GM18508 (cell line): ENCODE measurements around the gene GOLIM4.
"Not testable (repeated sequence)": the region's sequence is repeated elsewhere in the genome, so short reads cannot be mapped to it uniquely, and the experiment has no call there.

Experiments
- ATAC-seq: cut with Tn5 transposase; IDR thresholded peaks from one replicate; pipeline ENCODE4 v1.9.1; 2021; ENCODE audit warnings: moderate number of reproducible peaks; ENCODE audit not compliant: insufficient read depth, unreplicated experiment

The GOLIM4 gene

DNA sequence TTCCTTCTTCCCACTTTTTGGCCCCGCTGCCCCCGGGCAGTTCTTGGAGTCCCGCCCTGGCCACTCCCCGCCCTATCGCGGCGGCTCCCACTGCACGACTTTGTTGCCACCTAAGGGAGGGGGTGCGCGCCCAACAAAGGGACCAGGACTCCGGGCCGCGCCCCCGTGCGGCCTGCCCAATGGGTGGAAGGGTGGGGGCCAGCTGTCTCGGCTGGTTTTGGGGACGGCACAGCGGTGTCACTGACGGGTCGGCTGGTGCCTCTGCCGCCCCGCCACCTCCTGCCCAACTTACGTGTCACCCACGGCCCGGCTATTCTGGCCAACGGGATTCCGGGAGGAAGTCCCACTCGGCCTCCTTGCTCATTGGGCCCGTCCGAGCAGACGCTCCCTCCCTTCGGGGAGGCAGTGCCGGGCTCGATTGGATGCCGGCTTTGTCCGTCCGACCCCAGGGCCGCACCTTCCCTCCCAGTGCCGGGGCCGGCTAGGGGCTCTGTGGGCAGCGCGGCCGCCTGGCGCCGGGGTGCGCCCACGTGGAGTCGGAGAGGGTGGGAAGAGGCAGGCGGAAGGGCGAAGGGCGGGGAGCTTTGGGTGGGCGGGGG is at the start of gene GOLIM4:
TSS of gene GOLIM4 (minus strand) at position 314 of the 599 bp plus-strand sequence. CDS start 639 bp downstream, outside the sequence.
- peak; percentile 77 for ATAC-seq

GRCh38 chr3:168141405-168141998 is 45.8 kb upstream of the GOLIM4 start:
- ATAC-seq = peak; percentile 50

- no peak for ATAC-seq
These were observed 44.2 kb upstream of the GOLIM4 start for GRCh38 chr3:168139947-168140346.

DNA sequence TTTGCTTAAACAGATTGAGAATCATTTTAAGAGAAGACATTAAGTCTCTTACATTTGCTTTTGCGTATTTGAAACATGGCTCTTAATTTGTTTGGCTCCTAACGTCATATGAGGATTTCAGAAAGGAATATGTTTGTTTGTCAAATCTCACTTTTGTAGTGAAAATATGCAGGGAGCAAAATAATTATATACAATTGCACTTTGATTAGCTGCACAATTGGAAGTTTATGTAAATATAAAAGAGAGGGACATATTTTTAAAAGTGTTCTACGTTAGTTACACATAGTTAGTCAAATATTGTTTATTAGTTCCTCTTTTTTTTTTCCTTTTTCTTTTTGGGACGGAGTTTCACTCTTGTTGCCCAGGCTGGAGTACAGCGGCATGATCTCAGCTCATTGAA is 42.7 kb upstream of the GOLIM4 start:
- ATAC-seq = no peak

DNA sequence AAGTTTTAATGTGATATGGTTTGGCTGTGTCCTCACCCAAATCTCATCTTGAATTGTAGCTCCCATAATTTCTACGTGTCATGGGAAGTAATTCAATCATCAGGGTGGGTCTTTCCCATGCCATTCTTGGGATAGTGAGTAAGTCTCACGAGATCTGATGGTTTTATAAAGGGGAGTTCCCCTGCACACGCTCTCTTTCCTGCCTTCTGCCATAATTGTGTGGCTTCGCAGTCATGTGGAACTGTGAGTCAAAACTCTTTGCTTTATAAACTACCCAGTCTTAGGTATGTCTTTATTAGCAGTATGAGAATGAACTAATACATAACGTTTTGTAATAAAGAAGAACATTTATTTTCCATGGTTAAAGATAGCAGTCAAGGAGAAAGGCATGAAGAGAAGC is 39.2 kb upstream of the GOLIM4 start:
- no peak for ATAC-seq

DNA sequence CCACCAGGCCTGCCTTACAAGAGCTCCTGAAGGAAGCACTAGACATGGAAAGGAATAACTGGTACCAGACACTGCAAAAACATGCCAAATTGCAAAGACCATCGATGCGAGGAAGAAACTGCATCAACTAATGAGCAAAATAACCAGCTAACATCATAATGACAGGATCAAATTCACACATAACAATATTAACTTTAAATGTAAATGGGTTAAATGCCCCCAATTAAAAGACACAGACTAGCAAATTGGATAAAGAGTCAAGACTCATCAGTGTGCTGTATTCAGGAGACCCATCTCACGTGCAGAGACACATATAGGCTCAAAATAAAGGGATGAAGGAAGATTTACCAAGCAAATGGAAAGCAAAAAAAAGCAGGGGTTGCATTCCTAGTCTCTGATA is 34.5 kb upstream of the GOLIM4 start:
- not testable (repeated sequence) for ATAC-seq

GRCh38 chr3:168128463-168128862 is 32.7 kb upstream of the GOLIM4 start:
- not testable (repeated sequence) for ATAC-seq

DNA sequence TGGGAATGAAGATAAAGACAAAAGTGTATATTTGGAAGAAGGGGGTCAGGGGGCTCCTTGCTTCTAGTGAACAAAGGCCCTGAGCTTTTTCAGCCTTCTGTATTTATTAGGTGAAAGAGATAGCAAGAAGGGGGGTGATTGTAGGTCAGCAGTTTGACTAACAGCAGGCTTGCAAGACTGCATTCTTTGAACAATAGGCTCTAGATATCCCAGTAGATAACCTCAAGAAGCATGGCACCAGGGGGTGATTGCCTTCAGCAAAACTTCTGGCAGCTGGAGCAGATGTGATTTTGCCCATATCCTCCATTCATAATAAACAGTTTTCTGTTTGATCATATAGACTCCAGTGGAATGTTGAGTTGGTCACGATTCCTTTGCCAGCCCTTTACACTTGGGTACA is 31.7 kb upstream of the GOLIM4 start:
- no peak for ATAC-seq

DNA sequence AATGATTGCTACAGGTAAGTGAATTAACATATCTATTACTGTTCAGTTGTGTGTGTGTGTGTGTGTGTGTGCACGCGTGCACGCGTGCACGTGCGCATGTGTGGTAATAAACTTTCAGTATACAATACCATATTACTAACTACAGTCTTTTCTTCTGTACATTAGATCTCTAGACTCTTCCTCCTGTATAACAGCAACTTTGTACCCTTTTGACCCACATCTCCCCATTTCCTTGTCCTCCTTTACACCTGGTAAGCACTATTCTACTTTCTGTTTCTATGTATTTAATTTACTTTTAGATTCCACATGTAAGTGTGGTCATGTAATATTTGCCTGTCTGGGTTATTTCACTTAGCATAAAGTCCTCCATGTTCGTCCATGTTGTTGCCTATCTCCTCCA is 29.1 kb upstream of the GOLIM4 start:
- no peak for ATAC-seq

- no peak for ATAC-seq
These were observed 28.6 kb upstream of the GOLIM4 start for GRCh38 chr3:168124291-168124690.

- ATAC-seq = no peak
These were observed 27.8 kb upstream of the GOLIM4 start for GRCh38 chr3:168123201-168124176.

- no peak for ATAC-seq
These were observed 25.7 kb upstream of the GOLIM4 start for GRCh38 chr3:168121184-168122017.

GRCh38 chr3:168117853-168118313 is 22.2 kb upstream of the GOLIM4 start:
- ATAC-seq = no peak

- ATAC-seq = no peak
These were observed 21.3 kb upstream of the GOLIM4 start for GRCh38 chr3:168117059-168117458.

DNA sequence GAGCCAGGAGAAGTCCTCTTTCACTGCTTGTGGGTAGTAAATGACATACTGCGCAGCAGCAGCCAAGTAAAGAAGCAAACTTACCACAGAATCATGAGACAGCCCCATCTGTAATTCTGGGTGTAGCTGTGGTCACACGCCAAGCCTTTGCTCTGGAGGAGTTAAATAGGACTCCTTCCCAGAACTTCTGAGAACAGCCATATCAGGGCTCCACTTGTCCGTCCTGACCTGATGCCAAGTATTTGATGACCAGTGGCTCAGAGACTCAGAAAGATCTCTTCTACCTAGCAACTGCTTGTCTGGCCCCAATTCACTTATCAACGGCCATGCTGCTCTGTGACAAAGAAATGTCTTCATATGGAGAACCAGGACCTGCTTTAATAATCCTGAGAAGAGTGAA is 20.6 kb upstream of the GOLIM4 start:
- no peak for ATAC-seq

DNA sequence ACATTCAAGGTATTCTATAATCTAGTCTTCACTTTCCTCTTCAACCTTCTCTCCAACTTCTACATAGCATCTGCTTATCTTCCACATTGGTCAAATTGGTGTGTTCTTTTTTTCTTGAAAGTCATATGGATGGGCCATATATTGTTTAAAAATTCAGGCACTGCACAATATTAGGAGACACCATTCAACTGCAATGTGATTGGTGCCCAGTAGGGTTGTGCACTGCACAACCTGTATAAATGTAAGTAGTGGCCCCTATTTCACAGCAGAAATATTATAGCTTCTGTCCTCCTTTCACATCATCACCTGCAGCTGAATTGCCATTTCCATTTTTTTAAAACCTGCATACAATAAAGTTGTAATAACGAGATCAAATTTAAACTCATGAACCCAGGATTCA is 18.1 kb upstream of the GOLIM4 start:
- ATAC-seq = no peak

DNA sequence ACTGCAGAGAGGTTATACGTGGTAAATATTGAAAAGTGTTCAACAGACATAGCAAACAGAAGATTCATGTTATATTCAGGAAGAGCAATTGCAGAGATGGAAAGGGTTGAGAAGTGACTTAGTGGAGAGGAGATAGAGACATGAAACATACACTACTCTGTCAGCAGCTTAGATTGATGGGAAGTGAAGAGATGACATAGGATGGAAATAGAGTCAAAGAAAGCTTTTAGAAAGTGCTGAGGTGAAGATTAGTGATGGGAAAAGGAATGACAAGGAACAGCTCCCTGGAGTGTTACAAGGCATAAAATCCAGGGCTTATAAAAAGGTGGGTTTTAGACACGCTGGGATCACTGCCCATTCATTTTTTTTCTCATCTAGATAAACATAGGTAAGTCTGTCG is 17.2 kb upstream of the GOLIM4 start:
- ATAC-seq = no peak

GRCh38 chr3:168104361-168104760 is 8.6 kb upstream of the GOLIM4 start:
- no peak for ATAC-seq

DNA sequence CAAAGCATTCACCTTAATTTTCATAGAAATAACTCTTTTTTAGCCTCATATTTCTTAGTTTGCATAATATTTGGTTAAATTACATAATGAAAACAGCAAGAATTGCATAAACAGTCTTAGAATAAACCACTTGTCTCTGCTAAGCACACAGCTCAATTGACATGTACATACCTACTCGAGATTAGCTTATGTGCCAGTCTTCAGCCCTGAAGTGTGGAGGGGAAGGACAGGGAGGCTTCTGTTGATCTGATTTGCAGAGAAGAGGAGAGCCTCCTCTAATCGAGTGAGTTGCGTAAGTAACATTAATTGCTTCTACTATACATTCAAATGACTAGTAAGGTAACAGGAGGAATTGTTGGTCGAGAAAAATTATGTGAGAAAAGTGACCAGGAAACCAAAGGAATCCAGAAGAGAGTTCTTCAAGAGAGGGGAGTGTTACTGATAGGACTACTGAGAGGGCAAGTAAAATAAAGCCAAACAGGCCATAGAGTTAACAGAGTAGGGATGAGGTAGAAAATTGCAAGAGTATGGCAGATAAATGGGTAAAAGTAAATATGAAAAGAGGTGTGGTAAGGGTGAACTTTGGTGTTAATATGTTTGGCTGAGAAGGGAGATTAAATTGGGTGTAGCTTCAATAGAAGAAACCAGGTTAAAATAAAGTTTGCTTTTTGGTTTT is 7.1 kb upstream of the GOLIM4 start:
- ATAC-seq = no peak
